GM19438 (cell line): ENCODE data around the gene PTGER1.
"Not testable (repeated sequence)": the region's sequence is repeated elsewhere in the genome, so short reads cannot be mapped to it uniquely, and the experiment has no call there.

ENCODE experiments used
- ATAC-seq: cut with Tn5 transposase; IDR thresholded peaks from one replicate; pipeline ENCODE4 v1.9.1; 2021; ENCODE audit warnings: low read depth; ENCODE audit not compliant: unreplicated experiment

Gene PTGER1, protein sequence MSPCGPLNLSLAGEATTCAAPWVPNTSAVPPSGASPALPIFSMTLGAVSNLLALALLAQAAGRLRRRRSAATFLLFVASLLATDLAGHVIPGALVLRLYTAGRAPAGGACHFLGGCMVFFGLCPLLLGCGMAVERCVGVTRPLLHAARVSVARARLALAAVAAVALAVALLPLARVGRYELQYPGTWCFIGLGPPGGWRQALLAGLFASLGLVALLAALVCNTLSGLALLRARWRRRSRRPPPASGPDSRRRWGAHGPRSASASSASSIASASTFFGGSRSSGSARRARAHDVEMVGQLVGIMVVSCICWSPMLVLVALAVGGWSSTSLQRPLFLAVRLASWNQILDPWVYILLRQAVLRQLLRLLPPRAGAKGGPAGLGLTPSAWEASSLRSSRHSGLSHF

DNA sequence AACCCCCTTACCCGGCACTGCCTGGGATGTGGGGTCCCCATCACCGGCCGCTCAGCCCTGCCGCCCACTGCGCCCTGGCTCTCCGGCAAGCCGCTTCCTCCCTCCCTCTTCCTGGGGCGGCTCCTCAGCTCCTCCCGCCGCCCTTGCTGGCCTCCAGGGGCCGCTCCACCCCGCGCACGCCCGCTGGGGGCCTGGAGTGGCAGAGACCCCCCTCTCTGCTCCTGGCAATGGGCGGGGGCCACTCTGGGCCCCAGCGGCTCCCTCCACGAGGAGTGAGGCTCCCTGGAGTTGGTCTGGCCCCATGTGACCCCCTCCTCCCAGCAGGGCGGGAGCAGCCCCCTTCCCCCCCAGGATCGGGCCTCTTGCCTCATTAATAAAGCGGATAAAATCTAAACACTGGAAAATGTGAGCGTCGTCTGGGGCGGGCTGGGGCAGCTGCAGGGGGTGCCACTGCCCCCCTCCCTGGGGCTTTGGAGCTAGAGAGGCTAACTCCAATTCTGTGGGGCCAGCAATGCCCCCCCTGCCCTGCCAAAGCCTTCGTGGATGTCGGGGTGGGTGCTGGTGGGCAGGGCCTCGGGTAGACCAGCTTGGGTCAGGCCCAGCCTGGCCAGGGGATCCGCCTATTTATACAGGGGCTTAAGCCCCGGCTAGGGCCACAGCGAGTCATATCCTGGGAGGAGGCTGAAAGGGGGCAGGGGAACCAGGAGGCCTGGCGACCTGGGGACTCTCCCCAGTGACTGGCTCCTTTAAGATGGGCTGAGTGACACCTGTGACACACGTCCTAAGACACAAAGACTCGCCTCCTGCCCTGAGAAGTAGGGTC lies at the start of gene PTGER1:
Gene PTGER1 (minus strand): TSS at position 104 of the 823 bp plus-strand sequence. CDS start 1,034 bp downstream, outside the sequence.
- no peak for ATAC-seq

DNA sequence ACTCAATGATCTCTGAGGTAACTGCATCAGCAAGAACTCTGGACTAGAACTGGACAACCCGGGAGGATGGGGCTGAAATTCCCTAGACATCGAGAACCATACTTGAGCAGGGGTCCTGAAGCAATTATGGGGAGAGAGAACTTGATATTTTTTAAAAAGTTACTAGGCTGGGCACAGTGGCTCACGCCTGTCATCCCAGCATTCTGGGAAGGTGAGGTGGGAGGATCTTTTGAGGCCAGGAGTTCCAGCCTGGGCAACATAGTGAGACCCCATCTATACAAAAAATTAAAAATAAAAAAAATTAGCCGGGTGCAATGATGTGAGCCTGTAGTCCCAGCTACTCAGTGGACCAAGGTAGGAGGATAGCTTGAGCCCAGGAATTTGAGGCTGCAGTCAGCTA lies 45.4 kb upstream of the PTGER1 start:
- ATAC-seq: no peak

DNA sequence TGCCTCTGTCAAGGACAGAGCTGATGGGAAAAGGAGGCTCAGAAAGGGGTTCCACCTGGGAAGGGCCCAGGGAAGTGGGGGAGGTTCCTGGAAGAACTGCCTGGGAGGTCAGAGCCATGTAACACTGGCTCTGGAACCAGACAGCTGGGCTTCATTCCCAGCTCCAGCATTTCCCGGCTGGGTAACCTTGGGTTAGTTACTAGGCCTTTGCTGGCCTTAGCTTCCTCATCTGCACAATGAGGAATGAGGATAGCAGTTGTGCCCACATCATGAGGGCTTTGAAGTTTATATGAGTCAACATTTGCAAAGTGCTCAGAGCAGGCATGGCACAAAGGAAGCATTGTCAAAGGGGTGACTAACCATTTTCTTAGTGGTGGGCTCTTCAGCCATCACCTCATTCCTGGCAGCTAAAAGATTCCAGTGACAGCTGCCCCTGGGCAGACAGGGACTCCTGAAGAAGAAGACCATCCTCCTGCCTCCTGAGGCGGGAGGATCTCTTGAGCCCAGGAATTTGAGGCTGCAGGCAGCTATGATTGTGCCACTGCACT lies 44.8 kb upstream of the PTGER1 start:
- no peak for ATAC-seq

DNA sequence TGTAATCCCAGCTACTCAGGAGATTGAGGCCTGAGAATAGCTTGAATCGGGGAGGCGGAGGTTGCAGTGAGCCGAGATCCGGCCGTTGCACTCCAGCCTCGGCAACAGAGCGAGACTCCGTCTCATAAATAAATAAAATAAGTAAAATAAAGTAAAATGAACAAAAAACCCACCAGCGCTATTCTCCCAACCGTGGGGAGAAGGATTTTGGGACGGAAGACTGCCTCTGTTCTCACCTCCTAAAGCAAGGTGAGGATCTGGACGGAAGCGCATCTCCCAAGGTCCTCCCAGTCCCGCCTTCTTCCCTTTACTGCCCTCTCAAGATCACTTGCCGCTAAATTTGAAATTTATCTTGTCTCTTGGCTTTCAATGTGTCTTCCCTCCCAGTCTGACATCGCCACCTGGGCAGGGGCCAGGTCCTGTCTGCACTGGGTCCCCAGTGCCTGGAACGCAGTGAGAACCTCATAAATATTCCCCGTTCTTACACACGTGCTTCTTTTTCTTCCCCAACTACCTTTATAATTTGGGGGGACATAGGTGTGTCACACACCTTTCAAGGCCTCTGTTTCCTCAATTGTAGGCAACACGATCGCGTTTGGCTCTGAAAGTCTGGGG lies 44.2 kb upstream of the PTGER1 start:
- no peak for ATAC-seq

DNA sequence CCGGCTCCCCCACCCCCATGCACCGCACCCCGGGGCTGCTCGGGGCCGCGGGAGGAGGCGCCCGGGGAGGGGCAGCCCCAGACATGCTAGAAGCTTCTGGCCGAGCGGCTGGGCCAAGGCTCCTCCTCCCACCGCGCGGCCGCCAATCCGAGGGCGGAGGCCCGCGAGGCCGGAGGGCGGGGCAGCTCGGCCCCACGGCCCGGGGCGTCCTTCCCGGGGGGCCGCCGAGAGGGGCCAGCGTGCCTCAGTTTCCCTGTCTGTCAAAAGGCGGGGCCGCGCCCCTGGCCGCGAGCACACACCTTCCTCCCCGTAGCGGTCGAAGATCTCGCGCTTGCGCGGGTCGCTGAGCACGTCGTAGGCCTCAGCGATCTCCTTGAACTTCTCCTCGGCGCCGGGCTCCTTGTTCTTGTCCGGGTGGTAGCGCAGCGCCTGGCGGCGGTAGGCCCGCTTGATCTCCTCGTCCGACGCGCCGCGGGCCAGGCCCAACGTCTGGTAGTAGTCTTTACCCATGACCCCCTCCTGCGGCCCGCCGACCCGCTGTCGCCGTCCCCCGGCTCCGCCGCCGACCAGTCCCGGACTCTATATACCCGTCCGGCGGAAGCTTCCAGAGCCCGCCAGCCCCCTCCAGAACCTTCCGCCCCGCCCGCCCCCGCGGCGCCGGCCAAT lies 42.8 kb upstream of the PTGER1 start, which contains the start of gene DNAJB1:
Gene DNAJB1 (minus strand): TSS at position 558 of the 666 bp plus-strand sequence. CDS start 48 bp downstream, at position 510.
- peak; percentile 61 for ATAC-seq

DNA sequence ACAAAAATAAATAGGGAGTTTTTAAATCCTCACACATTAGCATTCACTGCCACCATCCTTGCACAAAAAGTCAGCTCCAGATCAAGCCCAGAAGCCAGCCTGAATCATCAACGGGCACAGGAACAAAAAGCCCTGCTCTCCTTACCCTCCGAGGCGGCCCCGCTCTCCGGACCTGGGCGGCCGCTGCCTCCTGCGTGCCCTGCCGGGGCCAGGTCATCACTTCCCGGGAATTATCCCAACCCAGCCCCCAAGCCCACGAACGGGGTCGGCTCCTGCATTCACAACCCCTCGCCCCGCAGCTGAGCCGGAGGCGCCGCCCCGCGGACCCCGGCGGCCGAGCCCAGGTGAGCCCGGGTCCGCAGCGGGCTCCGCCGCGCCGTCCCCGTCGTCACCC lies 42.3 kb upstream of the PTGER1 start:
- ATAC-seq: no peak

DNA sequence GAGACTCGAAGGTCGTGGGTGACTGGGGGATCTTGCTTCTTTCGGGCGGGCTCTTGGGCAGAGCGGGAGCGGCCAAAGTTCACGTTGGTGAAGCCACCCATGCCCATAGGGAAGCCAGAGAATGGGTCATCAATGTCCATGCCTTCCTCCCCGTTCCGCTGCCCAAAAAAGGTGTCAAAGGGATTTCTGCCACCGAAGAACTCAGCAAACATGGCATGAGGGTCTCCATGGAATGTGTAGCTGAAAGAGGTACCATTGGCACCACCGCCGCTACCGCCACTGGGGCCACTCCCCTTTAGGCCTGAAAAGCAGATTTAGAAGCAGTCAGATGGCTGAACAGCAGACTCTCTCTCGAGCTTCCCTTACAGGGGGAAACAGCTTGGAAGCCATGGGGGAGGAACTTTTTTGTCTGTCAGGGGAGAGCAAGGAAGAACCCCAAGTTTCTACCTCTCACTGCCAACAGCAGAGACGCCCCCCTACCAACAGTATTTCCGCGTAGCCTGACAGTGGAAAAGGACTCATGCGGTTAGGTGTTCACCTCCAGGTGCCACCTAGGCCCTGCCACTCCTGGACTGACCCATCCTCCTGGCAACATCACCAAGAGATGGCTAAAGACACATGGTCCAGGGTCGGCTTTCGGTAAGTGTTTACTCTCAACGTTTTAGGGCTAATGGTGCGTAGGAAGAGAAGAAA lies 41.7 kb upstream of the PTGER1 start:
- no peak for ATAC-seq

DNA sequence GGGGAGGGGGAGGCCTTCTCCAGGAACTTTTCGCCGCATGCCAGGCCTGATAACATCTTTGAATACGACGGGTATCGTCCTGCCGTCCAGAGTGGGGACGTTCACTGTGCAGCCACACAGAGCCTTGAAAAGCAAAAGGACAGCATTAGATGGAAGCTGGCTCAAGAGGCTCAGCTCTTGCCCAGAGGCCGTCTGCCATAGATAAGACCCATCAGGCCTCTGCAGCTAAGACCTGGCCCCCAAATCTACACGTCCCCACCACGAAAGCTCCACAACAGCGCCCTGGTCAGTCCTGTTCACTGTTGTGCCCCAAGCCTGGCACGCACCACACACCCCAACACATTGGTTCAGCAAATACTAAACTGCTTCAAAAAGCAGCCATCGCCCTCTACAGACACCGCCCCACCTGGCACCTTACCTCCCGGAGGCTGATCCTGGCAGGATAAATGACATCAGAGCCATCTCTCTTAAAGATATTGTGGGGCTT lies 40.9 kb upstream of the PTGER1 start:
- no peak for ATAC-seq

DNA sequence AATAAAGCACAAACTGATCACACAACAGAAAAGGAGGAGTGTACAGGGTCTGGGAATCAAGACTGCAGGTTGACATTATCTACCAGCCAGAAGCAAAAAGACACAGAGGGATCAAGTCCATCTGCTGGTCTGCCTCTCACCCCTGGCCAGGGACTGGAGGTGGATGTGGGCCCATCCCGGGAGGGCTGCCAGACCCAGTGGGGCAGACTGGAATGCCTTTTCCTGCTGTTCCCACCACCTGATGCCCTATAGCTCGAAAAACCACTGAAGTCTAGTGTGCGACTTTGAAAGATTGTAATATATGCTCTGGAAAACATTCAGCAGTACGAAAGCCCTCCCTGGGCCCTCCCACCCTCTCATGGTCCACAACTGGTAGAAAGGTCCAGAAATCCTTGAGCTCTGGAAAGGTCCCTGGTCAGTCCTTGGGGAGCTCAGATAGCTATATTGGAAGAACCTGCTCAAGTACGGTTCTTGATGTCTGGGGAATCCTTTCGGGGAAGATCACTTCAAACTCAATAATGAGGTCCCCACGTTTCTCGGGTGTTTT lies 40.4 kb upstream of the PTGER1 start:
- no peak for ATAC-seq

DNA sequence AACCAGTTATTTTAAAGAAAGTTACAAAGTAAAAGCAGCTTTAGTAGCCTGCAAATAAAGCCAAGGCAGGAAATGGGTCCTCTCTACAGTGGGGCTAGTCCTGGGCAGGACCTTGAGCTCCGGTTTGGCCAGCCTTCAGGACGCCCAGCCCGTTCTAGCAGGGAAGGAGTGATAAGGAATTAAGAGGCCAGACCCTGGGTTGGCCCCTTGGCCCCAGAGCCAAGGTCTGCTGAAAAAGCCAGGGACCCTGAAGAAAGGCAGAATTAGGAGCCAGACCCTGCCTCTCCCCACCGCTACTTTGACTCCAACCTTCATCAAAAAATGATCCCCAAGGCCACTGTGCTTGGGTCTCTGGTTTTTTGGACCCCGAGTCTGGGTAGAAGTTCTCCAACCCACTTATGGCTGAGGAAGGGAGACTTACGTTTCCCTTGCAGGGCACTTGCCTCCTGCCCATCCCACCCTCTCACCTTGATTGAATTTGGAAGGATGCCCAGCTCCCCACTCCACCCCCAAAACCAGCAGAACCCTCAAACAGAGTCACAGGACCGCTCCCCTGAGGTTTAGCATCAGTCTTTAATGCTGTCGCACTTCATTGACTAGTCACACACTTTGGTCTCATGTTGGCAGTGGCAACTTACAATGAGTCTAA lies 39.2 kb upstream of the PTGER1 start:
- no peak for ATAC-seq

DNA sequence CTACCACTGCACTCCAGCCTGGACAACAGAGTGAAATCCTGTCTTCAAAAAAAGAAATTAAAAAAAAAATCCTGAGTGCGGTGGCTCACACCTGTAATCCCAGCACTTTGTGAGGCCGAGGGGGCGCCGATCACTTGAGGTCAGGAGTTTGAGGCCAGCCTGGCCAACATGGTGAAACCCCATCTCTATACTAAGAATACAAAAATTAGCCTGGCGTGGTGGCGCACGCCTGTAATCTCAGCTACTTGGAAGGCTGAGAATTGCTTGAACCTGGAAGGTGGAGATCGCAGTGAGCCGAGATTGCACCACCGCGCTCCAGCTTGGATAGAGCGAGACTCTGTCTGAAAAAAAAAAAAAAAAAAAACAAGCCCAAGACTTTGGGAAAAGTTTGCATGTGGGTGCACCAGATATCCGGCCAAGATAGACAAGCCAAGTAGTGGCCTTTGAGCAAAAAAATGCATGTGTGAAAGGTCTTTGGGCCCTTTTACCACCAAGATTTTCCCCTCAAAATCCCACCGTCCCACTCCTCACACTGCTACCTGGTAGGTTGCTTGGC lies 37.3 kb upstream of the PTGER1 start:
- ATAC-seq: no peak

DNA sequence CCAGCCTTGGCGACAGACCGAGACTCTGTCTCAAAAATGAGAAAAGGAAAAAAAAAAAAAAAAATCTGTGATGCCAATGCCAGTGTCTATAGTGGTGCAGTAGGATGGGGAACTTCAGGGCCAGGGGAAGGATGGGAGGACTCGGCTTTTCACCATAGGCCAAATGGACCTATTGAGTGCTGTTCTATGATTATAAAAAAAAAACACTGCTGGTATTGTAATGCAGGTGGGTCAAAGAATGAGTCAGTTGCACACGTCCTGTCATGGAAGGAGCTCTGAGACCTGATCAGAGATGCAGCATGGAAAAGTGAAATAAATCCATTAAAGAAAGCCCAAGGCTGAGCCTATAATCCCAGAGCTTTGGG lies 36.1 kb upstream of the PTGER1 start:
- no peak for ATAC-seq

DNA sequence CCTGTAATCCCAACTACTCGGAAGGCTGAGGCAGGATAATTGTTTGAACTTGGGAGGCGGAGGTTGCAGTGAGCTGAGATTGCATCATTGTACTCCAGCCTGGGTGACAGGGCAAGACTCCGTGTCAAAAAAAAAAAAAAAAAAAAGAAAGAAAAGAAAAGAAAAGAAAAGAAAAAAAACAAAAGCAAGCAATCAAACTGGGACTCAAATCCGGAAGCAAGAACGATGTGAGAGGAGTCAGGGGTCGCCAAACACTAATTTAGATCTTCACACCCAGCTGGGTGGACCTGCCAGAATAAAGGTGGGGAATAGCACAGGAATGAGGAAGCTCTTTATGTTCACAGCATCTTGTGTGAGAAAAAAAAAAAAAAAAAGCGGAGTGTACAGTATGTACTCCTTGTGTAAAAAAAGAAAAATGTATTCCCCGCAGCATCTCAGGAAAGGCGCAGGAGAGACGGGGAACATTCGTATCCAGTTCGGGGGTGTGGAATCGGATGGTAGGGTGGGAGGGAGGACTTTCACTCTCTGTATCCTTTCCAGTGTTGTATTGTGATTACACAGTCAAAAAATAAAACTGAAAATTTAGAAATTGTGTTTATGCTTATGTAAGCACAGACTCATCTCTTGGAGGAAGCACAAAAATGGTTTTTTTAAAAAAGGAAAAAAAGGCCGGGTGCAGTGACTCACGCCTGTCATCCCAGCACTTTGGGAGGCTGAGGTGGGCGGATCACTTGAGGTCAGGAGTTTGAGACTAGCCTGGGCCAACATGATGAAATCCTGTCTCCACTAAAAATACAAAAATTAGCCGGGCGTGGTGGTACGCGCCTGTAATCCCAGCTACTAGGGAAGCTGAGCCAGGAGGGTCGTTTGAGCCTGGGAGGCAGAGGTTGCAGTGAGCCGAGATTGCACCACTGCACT lies 35.4 kb upstream of the PTGER1 start:
- no peak for ATAC-seq

DNA sequence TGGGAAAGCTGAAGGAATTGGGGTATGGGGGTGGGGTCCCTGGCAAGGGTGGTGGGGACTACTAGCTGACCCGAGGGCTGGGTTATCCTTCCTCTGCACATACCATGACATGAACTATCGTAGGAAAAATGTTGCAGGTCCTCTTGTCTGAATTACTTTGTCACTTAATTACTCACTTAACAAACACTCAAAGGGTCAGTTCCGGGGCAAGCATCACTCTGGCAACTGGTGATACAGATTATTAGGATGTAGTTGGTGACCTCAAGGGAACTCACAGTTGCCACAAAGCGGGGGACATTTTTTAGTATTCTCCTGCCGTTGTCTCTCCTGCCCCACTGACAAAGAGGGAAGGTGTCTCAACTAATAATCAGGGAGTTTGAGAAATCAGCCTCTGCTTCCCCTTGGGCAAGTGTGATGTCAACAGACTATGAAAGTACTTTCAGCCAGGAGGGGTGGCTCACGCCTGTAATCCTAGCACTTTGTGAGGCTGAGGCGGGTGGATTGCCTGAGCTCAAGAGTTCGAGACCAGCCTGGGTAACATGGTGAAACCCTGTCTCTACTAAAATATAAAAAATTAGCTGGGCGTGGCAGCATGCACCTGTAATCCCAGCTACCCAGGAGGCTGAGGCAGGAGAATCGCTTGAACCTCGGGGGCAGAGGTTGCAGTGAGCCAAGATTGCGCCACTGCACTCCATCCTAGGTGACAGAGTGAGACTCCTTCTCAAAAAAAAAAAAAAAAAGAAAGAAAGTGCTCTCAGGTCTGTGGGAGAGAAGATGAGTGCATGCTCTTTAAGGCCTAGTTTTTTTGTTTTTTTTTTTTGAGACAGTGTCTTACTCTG lies 32.8 kb upstream of the PTGER1 start:
- no peak for ATAC-seq

DNA sequence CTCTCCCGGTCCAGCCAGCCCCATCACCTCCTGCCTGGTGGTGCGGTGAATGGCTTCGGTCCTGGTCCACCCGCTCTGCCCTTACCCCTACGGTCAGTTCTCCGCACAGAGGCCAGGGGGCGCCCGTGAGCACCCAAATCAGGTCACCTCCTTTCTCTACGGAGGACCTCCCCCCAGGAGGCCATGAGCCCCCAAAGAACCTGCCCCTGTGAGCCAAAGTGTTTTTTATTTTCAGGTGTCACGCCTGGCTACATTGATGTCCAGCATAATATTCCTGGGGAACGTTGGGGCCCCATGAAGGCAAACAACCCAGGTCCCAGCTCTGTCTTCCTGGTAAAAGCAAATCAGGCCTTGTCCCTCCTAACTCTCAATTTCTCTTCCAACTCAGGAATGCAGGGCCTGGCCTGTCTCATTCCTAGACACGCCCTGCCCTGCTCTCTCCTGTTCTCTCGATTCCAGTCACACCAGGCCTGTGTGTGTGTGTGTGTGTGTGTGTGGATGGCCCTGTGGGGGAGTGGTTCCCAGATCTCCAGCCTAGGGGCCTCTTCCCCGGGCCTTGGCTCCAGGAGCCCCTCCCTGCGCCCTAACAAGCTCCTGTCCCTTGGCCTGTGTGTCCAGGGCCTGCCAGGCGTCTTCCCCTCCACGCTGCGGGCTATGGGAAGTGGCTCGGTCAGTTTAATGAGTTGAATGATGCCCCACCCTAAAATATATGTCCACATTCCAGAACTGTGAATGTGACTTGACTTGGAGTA lies 30.5 kb upstream of the PTGER1 start:
- ATAC-seq: no peak

DNA sequence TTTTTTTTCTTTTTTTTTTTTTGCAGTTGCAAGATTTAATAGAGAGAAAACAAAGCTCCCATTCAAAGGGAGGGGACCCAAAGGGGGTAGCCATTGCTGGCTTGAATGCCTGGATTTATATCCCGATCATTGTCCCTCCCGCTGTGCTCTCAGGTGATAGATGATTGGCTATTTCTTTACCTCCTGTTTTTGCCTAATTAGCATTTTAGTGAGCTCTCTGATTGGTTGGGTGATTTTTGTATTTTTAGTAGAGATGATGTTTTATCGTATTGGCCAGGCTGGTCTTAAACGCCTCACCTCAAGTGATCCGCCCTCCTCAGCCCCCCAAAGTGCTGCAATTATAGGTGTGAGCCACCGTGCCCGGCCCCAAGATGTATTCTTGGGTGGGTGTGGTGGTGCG lies 29.4 kb upstream of the PTGER1 start:
- ATAC-seq: not testable (repeated sequence)
